Measurements from ENCODE around the gene CSNK2B.

CSNK2B gene

DNA sequence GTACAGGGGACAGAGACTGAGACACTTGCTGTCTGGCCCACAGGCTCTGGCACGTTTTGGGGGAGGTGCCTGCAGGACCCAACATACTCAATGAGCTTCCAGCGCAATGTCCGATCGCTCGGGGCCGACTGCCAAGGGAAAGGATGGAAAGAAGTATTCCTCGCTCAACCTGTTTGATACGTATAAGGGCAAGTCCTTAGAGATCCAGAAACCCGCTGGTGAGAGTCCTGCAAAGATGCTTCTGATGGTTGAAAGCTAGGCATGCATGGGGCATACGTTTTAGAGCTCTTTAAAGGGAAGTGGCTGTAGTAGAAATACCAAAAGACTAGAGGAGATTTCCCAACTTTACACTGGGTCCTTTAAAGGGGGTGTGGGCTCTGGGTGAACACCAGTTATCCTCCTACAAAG is 43.2 kb upstream of the CSNK2B start:
- TF ChIP-seq, protein P1, sequence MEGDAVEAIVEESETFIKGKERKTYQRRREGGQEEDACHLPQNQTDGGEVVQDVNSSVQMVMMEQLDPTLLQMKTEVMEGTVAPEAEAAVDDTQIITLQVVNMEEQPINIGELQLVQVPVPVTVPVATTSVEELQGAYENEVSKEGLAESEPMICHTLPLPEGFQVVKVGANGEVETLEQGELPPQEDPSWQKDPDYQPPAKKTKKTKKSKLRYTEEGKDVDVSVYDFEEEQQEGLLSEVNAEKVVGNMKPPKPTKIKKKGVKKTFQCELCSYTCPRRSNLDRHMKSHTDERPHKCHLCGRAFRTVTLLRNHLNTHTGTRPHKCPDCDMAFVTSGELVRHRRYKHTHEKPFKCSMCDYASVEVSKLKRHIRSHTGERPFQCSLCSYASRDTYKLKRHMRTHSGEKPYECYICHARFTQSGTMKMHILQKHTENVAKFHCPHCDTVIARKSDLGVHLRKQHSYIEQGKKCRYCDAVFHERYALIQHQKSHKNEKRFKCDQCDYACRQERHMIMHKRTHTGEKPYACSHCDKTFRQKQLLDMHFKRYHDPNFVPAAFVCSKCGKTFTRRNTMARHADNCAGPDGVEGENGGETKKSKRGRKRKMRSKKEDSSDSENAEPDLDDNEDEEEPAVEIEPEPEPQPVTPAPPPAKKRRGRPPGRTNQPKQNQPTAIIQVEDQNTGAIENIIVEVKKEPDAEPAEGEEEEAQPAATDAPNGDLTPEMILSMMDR (IDR thresholded peaks at IDR 0.05; ENCODE audit: low read depth, low read length), result no peak
- peak overlapping the region; percentile 96 for H3K4me3 ChIP-seq (ENCODE audit: low read depth, low read length)

DNA sequence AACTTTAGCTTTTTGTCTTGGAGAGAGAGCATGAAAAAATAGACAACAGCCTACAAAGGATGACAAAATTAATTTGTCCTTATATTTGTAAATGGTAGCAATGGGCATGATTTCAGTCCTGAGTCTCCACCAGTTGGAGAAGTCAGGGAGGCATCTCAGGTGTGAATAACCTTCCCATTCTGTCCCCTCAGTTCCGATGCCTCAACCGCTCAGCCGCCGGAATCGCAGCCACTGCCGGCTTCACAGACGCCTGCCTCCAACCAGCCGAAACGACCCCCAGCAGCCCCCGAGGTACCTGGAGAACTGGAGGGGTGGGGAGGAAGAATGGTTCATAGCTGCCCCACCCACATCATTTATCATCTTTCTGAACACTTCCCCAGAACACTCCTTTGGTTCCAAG is 41.8 kb upstream of the CSNK2B start:
- TF ChIP-seq, protein P1 (IDR thresholded peaks at IDR 0.05; ENCODE audit: low read depth, low read length), result no peak
- H3K4me3 ChIP-seq (ENCODE audit: low read depth, low read length), result no peak overlapping the region

DNA sequence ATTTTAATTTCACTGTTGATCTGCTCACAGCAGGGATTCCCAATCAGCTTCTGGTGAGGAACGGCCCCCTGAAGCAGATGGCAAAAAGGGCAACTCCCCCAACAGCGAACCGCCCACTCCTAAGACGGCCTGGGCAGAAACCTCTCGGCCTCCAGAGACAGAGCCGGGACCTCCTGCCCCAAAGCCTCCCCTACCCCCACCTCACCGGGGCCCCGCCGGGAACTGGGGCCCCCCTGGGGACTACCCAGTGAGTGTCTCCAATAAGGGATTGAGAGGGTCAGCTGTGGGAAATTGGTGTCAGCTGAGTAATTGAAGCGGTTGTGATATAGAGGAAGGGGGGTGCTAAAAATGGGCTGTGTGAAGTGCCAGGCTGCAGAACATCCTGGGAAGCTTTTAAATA is 38.9 kb upstream of the CSNK2B start:
- no peak overlapping the region for H3K4me3 ChIP-seq (ENCODE audit: low read depth, low read length)
- TF ChIP-seq, protein P1 (IDR thresholded peaks at IDR 0.05; ENCODE audit: low read depth, low read length), result no peak

DNA sequence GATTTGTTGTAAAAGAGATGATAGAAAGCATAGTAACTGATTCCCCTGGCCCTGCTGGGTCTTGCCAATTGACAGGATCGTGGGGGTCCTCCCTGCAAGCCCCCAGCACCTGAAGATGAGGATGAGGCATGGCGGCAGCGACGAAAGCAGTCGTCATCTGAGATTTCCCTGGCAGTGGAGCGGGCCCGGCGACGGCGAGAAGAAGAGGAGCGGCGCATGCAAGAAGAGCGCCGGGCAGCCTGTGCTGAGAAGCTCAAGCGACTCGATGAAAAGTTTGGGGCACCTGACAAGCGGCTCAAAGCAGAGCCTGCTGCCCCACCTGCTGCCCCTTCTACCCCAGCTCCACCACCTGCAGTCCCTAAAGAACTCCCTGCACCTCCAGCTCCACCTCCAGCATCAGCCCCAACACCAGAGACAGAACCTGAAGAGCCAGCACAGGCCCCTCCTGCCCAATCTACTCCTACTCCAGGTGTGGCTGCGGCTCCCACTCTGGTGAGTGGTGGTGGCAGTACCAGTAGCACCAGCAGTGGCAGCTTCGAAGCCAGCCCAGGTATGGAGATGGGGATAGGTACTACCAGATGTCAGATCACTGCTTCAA is 38.1 kb upstream of the CSNK2B start:
- H3K4me3 ChIP-seq (ENCODE audit: low read depth, low read length), result no peak overlapping the region
- TF ChIP-seq, protein P1 (IDR thresholded peaks at IDR 0.05; ENCODE audit: low read depth, low read length), result no peak

DNA sequence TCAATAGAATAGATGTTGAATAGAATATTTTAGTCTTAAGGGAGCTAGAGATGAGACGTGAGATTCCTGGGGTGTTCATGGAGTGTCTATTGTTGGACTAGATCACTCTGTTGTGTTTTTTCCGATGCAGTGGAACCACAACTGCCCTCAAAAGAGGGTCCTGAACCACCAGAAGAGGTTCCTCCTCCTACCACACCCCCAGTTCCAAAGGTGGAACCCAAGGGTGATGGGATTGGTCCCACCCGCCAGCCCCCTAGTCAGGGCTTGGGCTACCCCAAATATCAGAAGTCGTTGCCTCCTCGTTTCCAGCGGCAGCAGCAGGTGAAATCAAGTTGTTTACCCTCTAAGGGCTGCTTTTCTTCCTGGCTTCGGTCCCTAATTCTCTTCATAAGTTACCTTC is 36.9 kb upstream of the CSNK2B start:
- TF ChIP-seq, protein P1 (IDR thresholded peaks at IDR 0.05; ENCODE audit: low read depth, low read length), result no peak
- H3K4me3 ChIP-seq (ENCODE audit: low read depth, low read length), result no peak overlapping the region

DNA sequence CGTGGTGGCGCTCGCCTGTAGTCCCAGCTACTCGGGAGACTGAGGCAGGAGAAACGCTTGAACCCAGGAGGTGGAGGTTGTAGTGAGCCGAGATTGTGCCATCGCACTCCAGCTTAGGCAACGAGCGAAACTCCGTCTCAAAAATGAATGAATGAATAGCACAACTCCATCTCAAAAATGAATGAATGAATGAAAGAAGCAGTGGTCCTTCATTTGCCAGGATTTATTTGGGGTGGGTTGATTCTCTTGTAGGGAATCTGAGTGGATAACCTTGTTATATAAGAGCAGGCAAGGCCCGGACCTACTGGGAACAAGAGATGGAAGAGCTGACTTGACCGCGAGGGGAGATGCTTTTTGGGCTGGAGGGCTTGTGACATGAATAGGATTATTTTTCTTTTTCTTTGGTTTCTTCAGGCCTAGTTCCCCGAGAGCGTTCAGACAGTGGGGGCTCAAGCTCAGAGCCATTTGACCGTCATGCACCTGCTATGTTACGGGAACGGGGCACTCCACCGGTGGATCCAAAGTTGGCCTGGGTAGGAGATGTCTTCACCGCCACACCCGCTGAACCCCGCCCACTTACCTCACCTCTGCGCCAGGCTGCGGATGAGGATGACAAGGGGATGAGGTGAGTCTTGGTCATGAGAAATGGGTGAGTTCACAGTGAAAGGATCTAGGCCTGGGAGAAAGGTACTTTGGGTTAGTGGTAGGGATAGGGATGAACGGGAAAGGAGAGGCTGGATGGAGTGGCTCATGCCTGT is 35.5 kb upstream of the CSNK2B start:
- no peak overlapping the region for H3K4me3 ChIP-seq (ENCODE audit: low read depth, low read length)
- TF ChIP-seq, protein P1 (IDR thresholded peaks at IDR 0.05; ENCODE audit: low read depth, low read length), result no peak

DNA sequence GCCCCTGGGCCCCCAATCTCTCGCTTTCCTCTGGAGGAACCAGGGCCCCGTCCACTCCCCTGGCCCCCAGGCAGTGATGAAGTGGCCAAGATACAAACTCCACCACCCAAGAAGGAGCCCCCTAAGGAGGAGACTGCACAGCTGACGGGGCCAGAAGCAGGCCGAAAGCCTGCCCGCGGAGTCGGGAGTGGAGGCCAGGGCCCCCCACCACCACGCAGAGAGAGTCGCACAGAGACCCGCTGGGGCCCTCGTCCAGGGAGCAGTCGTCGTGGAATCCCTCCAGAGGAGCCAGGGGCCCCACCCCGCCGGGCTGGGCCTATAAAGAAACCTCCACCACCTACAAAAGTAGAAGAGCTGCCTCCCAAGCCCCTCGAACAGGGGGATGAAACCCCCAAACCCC is 34.7 kb upstream of the CSNK2B start:
- TF ChIP-seq, protein P1 (IDR thresholded peaks at IDR 0.05; ENCODE audit: low read depth, low read length), result no peak
- H3K4me3 ChIP-seq (ENCODE audit: low read depth, low read length), result no peak overlapping the region
